Body of pancreas (tissue), 4 donors: ENCODE measurements around the gene KIAA1671.

Experiments used
- POLR2A ChIP-seq, 3 donors: fragments of 450-650 bp; IDR thresholded peaks; one replicate each; pipeline ENCODE4 v1.6.1; 2016; ENCODE audit warnings: antibody characterized with exemption in 3 of 3, mild to moderate bottlenecking in 2 of 3
- TF ChIP-seq, protein P1 (sequence below), 7 experiments: fragments of 450-650 bp in 4 of 7; fragments of 200-600 bp in 3 of 7; sonication (generic) in 3 of 7; IDR thresholded peaks; one replicate each; pipeline ENCODE4 v1.5.1; 2016 to 2019; ENCODE audit warnings: antibody characterized with exemption in 7 of 7

- TF ChIP-seq, protein P1, sequence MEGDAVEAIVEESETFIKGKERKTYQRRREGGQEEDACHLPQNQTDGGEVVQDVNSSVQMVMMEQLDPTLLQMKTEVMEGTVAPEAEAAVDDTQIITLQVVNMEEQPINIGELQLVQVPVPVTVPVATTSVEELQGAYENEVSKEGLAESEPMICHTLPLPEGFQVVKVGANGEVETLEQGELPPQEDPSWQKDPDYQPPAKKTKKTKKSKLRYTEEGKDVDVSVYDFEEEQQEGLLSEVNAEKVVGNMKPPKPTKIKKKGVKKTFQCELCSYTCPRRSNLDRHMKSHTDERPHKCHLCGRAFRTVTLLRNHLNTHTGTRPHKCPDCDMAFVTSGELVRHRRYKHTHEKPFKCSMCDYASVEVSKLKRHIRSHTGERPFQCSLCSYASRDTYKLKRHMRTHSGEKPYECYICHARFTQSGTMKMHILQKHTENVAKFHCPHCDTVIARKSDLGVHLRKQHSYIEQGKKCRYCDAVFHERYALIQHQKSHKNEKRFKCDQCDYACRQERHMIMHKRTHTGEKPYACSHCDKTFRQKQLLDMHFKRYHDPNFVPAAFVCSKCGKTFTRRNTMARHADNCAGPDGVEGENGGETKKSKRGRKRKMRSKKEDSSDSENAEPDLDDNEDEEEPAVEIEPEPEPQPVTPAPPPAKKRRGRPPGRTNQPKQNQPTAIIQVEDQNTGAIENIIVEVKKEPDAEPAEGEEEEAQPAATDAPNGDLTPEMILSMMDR (IDR thresholded peaks at IDR 0.05) = peak in 4 of 7 experiments; percentile 36 to 41 (median 40)
- TF ChIP-seq POLR2A (IDR thresholded peaks at IDR 0.05) = no peak
These were observed 3.9 kb upstream of the KIAA1671 start for GRCh38 chr22:24948356-24949202.
